GM23338 (cell line): ENCODE results near the gene CCNG2. TPM values are rescaled to one million over a fixed set of nuclear protein-coding genes. Genes with fewer than 3 reads are reported as not detected.

Experiments
- ATAC-seq: fragments of 200-7000 bp; cut with Tn5 transposase; 3 replicates; pipeline ENCODE4 v1.9.1; 2020
- DNase-seq: peaks from one replicate; pipeline ENCODE4 v3.0.0-alpha.2; 2015; ENCODE audit warnings: low spot score
- H2AFZ ChIP-seq: fragments of 200-600 bp; sonication (generic); 2 replicates; pipeline ENCODE4 v1.8.0; 2016; ENCODE audit warnings: antibody characterized with exemption, mild to moderate bottlenecking, moderate library complexity
- H3F3A ChIP-seq: fragments of 200-600 bp; sonication (generic); replicated peaks from 2 replicates; pipeline ENCODE4 v1.8.0; 2017; ENCODE audit warnings: antibody characterized with exemption, mixed run types, low read depth
- H3K27ac ChIP-seq: fragments of 200-600 bp; sonication (generic); 2 replicates; pipeline ENCODE4 v1.6.1; 2016; ENCODE audit warnings: low read depth
- H3K27me3 ChIP-seq: fragments of 200-600 bp; sonication (generic); 2 replicates; pipeline ENCODE4 v1.8.0; 2016; ENCODE audit warnings: mild to moderate bottlenecking, mixed run types, moderate library complexity; ENCODE audit not compliant: insufficient read depth
- H3K36me3 ChIP-seq: fragments of 200-600 bp; sonication (generic); 2 replicates; pipeline ENCODE4 v1.8.0; 2016; ENCODE audit warnings: mild to moderate bottlenecking; ENCODE audit not compliant: insufficient read depth
- H3K4me1 ChIP-seq: fragments of 200-600 bp; sonication (generic); 2 replicates; pipeline ENCODE4 v1.8.0; 2016; ENCODE audit warnings: mild to moderate bottlenecking, moderate library complexity; ENCODE audit not compliant: insufficient read depth
- H3K4me2 ChIP-seq: fragments of 200-600 bp; sonication (generic); 2 replicates; pipeline ENCODE4 v1.7.1; 2017; ENCODE audit warnings: mixed run types
- H3K4me3 ChIP-seq: fragments of 200-600 bp; sonication (generic); 2 replicates; pipeline ENCODE4 v1.6.1; 2016; ENCODE audit warnings: mixed run types
- H3K79me2 ChIP-seq: fragments of 200-600 bp; sonication (generic); replicated peaks from 2 replicates; pipeline ENCODE4 v1.8.0; 2017; ENCODE audit warnings: mild to moderate bottlenecking; ENCODE audit not compliant: insufficient read depth
- H3K9me2 ChIP-seq: fragments of 200-600 bp; sonication (generic); 2 replicates; pipeline ENCODE4 v1.8.0; 2017; ENCODE audit not compliant: insufficient read depth
- H4K20me1 ChIP-seq: fragments of 200-600 bp; sonication (generic); replicated peaks from 2 replicates; pipeline ENCODE4 v1.8.0; 2017; ENCODE audit warnings: mild to moderate bottlenecking; ENCODE audit not compliant: insufficient read depth
- H3K27ac Mint-ChIP-seq: 2 replicates; pipeline ENCODE4 v1.8.0; 2020; ENCODE audit warnings: inconsistent platforms, mild to moderate bottlenecking, moderate library complexity, mixed read lengths
- H3K27me3 Mint-ChIP-seq: 3 replicates; pipeline ENCODE4 v1.8.0; 2022; ENCODE audit warnings: low read depth, mild to moderate bottlenecking, moderate library complexity, mixed read lengths, inconsistent platforms; ENCODE audit not compliant: insufficient read depth, poor library complexity
- H3K36me3 Mint-ChIP-seq: 3 replicates; pipeline ENCODE4 v1.8.0; 2021; ENCODE audit warnings: low read depth, mild to moderate bottlenecking, inconsistent platforms, moderate library complexity, mixed read lengths
- H3K4me1 Mint-ChIP-seq: 3 replicates; pipeline ENCODE4 v1.8.0; 2020; ENCODE audit warnings: mild to moderate bottlenecking, inconsistent platforms, mixed read lengths
- H3K4me3 Mint-ChIP-seq: 3 replicates; pipeline ENCODE4 v1.8.0; 2021; ENCODE audit warnings: moderate library complexity, mild to moderate bottlenecking, inconsistent platforms, mixed read lengths
- H3K9me3 Mint-ChIP-seq: 3 replicates; pipeline ENCODE4 v1.8.0; 2020; ENCODE audit warnings: moderate library complexity, mild to moderate bottlenecking, inconsistent platforms, mixed read lengths
- CREB1 ChIP-seq: fragments of 250-450 bp; sonication (Bioruptor Pico); IDR thresholded peaks from 2 replicates; pipeline ENCODE4 v1.5.0; 2020; ENCODE audit warnings: low read depth, mild to moderate bottlenecking, moderate library complexity
- EZH2 ChIP-seq: fragments of 200-600 bp; sonication (generic); IDR thresholded peaks from one replicate; pipeline ENCODE4 v1.8.0; 2017; ENCODE audit warnings: antibody characterized with exemption, mild to moderate bottlenecking, low read depth; ENCODE audit not compliant: unreplicated experiment
- EZH2phosphoT487 ChIP-seq: fragments of 200-600 bp; sonication (generic); IDR thresholded peaks from one replicate; pipeline ENCODE4 v1.8.1; 2018; ENCODE audit warnings: antibody characterized with exemption; ENCODE audit not compliant: unreplicated experiment
- NANOG ChIP-seq: IDR thresholded peaks from 2 replicates; pipeline ENCODE4 v1.6.1; 2016; ENCODE audit warnings: antibody characterized with exemption, borderline replicate concordance
- POLR2AphosphoS5 ChIP-seq: IDR thresholded peaks from 2 replicates; pipeline ENCODE4 v1.6.1; 2016; ENCODE audit warnings: antibody characterized with exemption, low read depth
- STAT1 ChIP-seq: IDR thresholded peaks from one replicate; pipeline ENCODE4 v1.6.1; 2016; ENCODE audit warnings: antibody characterized with exemption; ENCODE audit not compliant: unreplicated experiment
- ZNF114 ChIP-seq: fragments of 250-450 bp; sonication (Bioruptor Pico); IDR thresholded peaks from 2 replicates; pipeline ENCODE4 v1.5.0; 2020; ENCODE audit warnings: mild to moderate bottlenecking, moderate library complexity
- polyA plus RNA-seq: library from polyadenylated mRNA; unstranded; fragments of >200 nt; fragmentation: Nextera tagmentation; extraction: Ambion mirVana; gene quantifications from 2 replicates; pipeline ENCODE4 v1.2.1, GENCODE V29; 2016
- total RNA-seq: library from RNA; depleted of rRNA; stranded (reverse); fragments of >200 nt; shearing (Covaris generic); gene quantifications from 2 replicates; pipeline ENCODE4 v1.2.3, GENCODE V29; 2014
- TF ChIP-seq, protein P1 (sequence below): IDR thresholded peaks from one replicate; pipeline ENCODE4 v1.6.1; 2018; ENCODE audit warnings: antibody characterized with exemption; ENCODE audit not compliant: unreplicated experiment
- TF ChIP-seq, protein P2 (sequence below): IDR thresholded peaks from 2 replicates; pipeline ENCODE4 v1.6.1; 2016; ENCODE audit warnings: antibody characterized with exemption
- TF ChIP-seq, protein P3 (sequence below), 2 experiments: fragments of 200-600 bp in 1 of 2; sonication (generic) in 1 of 2; conservative IDR thresholded peaks; 2 replicates each; pipeline versions ENCODE4 v1.5.1 to v1.6.1; 2016 to 2017; ENCODE audit warnings: antibody characterized with exemption in 2 of 2, low read depth in 2 of 2, mild to moderate bottlenecking in 2 of 2, moderate library complexity in 1 of 2

CCNG2 gene
- total and polyA plus RNA-seq, 2 experiments from 2014 or later = 7.1 to 16.5 TPM

GRCh38 chr4:77177199-77177598, 20.2 kb downstream of the CCNG2 start:
- Histone ChIP-seq H3K27ac (no peak overlapping the region), H3K4me2 (no peak overlapping the region), H3K27me3 (peaks cover 53% of the 10 kb centered on the region), H2AFZ (no peak overlapping the region), H3F3A (no peaks in the 10 kb centered on the region), H3K4me1 (peaks cover 4% of the 10 kb centered on the region), H3K79me2 (no peaks in the 10 kb centered on the region), H3K36me3 (no peaks in the 10 kb centered on the region), H3K4me3 (no peak overlapping the region), H4K20me1 (no peaks in the 10 kb centered on the region), H3K9me2 (no peaks in the 10 kb centered on the region)
- Mint-ChIP-seq H3K27me3 (peaks cover 43% of the 10 kb centered on the region), H3K4me1 (peaks cover 34% of the 10 kb centered on the region), H3K4me3 (no peak overlapping the region), H3K36me3 (no peaks in the 10 kb centered on the region), H3K27ac (no peak overlapping the region), H3K9me3 (no peaks in the 10 kb centered on the region)
- DNase-seq = no peak
- TF ChIP-seq, protein P1, sequence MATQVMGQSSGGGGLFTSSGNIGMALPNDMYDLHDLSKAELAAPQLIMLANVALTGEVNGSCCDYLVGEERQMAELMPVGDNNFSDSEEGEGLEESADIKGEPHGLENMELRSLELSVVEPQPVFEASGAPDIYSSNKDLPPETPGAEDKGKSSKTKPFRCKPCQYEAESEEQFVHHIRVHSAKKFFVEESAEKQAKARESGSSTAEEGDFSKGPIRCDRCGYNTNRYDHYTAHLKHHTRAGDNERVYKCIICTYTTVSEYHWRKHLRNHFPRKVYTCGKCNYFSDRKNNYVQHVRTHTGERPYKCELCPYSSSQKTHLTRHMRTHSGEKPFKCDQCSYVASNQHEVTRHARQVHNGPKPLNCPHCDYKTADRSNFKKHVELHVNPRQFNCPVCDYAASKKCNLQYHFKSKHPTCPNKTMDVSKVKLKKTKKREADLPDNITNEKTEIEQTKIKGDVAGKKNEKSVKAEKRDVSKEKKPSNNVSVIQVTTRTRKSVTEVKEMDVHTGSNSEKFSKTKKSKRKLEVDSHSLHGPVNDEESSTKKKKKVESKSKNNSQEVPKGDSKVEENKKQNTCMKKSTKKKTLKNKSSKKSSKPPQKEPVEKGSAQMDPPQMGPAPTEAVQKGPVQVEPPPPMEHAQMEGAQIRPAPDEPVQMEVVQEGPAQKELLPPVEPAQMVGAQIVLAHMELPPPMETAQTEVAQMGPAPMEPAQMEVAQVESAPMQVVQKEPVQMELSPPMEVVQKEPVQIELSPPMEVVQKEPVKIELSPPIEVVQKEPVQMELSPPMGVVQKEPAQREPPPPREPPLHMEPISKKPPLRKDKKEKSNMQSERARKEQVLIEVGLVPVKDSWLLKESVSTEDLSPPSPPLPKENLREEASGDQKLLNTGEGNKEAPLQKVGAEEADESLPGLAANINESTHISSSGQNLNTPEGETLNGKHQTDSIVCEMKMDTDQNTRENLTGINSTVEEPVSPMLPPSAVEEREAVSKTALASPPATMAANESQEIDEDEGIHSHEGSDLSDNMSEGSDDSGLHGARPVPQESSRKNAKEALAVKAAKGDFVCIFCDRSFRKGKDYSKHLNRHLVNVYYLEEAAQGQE = no peak
- TF ChIP-seq, protein P2, sequence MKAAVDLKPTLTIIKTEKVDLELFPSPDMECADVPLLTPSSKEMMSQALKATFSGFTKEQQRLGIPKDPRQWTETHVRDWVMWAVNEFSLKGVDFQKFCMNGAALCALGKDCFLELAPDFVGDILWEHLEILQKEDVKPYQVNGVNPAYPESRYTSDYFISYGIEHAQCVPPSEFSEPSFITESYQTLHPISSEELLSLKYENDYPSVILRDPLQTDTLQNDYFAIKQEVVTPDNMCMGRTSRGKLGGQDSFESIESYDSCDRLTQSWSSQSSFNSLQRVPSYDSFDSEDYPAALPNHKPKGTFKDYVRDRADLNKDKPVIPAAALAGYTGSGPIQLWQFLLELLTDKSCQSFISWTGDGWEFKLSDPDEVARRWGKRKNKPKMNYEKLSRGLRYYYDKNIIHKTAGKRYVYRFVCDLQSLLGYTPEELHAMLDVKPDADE = no peak
- TF ChIP-seq EZH2phosphoT487 = no peak
- TF ChIP-seq EZH2 = no peak
- no peak for TF ChIP-seq ZNF114 (CRISPR knock-in tag)
- TF ChIP-seq NANOG = no peak
- TF ChIP-seq STAT1 = no peak
- peak; percentile 41 for ATAC-seq

DNA sequence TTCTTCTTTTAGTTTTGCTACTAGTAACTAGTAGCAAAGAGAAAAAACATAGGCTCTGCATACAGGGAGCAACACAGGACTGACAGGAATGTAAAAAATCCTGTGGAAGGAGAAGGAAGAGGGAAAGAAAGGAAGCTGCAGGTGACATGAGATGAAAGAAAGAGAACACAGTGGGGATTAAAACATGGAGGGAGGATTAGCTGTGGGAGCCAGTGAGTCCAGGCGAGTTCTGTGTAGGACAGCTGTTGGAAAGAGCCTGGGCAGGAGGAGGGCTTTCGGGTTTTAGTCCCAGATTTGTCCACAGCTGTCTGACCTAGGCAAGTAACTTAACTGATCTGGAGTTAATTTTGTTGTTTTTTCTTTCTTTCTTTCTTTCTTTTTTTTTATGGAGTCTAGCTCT, 21.6 kb downstream of the CCNG2 start:
- H3F3A ChIP-seq = no peaks in the 10 kb centered on the region
- ATAC-seq (peak; percentile 28), DNase-seq (peak; percentile 22)
- no peaks in the 10 kb centered on the region for H3K79me2 ChIP-seq
- no peaks in the 10 kb centered on the region for H3K9me3 Mint-ChIP-seq
- peaks cover 43% of the 10 kb centered on the region for H3K27me3 Mint-ChIP-seq
- H3K4me2 ChIP-seq = no peak overlapping the region
- H3K4me1 Mint-ChIP-seq = peaks cover 34% of the 10 kb centered on the region
- no peaks in the 10 kb centered on the region for H3K36me3 Mint-ChIP-seq
- no peak overlapping the region for H3K27ac Mint-ChIP-seq
- no peaks in the 10 kb centered on the region for H3K9me2 ChIP-seq
- H3K4me3 Mint-ChIP-seq = no peak overlapping the region; the same call in 2 of the 3 replicates
- no peak overlapping the region for H3K4me3 ChIP-seq
- no peaks in the 10 kb centered on the region for H4K20me1 ChIP-seq
- peaks cover 40% of the 10 kb centered on the region for H3K27me3 ChIP-seq
- peaks cover 4% of the 10 kb centered on the region for H3K4me1 ChIP-seq
- H3K27ac ChIP-seq = no peak overlapping the region
- no peak overlapping the region for H2AFZ ChIP-seq
- H3K36me3 ChIP-seq = no peaks in the 10 kb centered on the region
- TF ChIP-seq EZH2 (no peak), POLR2AphosphoS5 (no peak), STAT1 (no peak), EZH2phosphoT487 (no peak), CREB1 (no peak)
- TF ChIP-seq, protein P1 = no peak
- TF ChIP-seq, protein P3, sequence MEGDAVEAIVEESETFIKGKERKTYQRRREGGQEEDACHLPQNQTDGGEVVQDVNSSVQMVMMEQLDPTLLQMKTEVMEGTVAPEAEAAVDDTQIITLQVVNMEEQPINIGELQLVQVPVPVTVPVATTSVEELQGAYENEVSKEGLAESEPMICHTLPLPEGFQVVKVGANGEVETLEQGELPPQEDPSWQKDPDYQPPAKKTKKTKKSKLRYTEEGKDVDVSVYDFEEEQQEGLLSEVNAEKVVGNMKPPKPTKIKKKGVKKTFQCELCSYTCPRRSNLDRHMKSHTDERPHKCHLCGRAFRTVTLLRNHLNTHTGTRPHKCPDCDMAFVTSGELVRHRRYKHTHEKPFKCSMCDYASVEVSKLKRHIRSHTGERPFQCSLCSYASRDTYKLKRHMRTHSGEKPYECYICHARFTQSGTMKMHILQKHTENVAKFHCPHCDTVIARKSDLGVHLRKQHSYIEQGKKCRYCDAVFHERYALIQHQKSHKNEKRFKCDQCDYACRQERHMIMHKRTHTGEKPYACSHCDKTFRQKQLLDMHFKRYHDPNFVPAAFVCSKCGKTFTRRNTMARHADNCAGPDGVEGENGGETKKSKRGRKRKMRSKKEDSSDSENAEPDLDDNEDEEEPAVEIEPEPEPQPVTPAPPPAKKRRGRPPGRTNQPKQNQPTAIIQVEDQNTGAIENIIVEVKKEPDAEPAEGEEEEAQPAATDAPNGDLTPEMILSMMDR (conservative IDR thresholded peaks at IDR 0.05; ENCODE audit: low read depth in 2 of 2) = no peak
